ENCODE measurements around the gene CCDC50. TPM values are rescaled to one million over a fixed set of nuclear protein-coding genes. Genes with fewer than 3 reads are reported as not detected.

The CCDC50 gene
- total RNA-seq, 1 experiment from 2014 or later: 106 TPM

DNA sequence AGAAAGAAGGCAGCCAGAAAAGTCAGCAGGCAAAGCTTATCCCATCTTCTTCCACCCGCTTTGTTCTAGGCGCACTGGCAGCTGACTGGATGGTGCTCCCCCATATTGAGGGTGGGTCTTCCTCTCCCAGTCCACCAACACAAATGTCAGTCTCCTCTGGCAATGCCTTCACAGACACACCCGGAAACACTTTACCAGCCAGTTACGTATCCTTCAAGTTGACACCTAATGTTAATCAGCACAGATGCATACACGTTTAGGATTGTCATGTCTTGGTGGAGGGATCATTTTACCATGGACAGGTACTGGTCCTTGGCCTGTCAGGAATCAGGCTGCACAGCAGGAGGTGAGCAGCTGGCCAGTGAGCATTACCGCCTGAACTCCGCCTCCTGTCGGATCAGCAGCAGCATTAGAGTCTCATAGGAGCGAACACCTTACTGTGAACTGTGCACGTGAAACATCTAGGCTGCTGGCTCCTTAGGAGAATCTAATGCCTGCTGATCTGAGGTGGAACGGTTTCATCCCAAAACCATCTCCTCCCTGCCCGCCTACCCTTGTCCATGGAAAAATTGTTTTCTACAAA, 72.7 kb downstream of the CCDC50 start:
- Histone ChIP-seq H3F3A (ENCODE audit: insufficient read depth, low read depth) (no peaks in the 10 kb centered on the region), H3K4me1 (replicated peaks; ENCODE audit: insufficient read depth) (no peaks in the 10 kb centered on the region), H4K20me1 (ENCODE audit: insufficient read depth) (no peaks in the 10 kb centered on the region), H3K9me3 (ENCODE audit: insufficient read depth, low read depth) (no peaks in the 10 kb centered on the region), H3K36me3 (ENCODE audit: low read depth) (no peaks in the 10 kb centered on the region), H3K4me3 (no peak overlapping the region), H3K27me3 (ENCODE audit: insufficient read depth, low read depth) (no peaks in the 10 kb centered on the region), H3K27ac (no peak overlapping the region), H3K79me2 (ENCODE audit: low read depth) (no peaks in the 10 kb centered on the region), H2AFZ (no peak overlapping the region), H3K9me2 (ENCODE audit: insufficient read depth) (no peaks in the 10 kb centered on the region), H3K4me2 (no peak overlapping the region)
- DNase-seq: no peak
- CTCF ChIA-PET: no interaction called here
- TF ChIP-seq EZH2 (IDR thresholded peaks at IDR 0.05; ENCODE audit: low read depth): no peak
- TF ChIP-seq, protein P1, sequence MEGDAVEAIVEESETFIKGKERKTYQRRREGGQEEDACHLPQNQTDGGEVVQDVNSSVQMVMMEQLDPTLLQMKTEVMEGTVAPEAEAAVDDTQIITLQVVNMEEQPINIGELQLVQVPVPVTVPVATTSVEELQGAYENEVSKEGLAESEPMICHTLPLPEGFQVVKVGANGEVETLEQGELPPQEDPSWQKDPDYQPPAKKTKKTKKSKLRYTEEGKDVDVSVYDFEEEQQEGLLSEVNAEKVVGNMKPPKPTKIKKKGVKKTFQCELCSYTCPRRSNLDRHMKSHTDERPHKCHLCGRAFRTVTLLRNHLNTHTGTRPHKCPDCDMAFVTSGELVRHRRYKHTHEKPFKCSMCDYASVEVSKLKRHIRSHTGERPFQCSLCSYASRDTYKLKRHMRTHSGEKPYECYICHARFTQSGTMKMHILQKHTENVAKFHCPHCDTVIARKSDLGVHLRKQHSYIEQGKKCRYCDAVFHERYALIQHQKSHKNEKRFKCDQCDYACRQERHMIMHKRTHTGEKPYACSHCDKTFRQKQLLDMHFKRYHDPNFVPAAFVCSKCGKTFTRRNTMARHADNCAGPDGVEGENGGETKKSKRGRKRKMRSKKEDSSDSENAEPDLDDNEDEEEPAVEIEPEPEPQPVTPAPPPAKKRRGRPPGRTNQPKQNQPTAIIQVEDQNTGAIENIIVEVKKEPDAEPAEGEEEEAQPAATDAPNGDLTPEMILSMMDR (conservative IDR thresholded peaks at IDR 0.05): no peak
- intact Hi-C loops (cut with micrococcal nuclease; ENCODE audit: unreplicated experiment): no loop called here
- BruUV-seq (replicated peaks): no TSS peak
- POLR2A ChIA-PET (ENCODE audit: unreplicated experiment): no interaction called here

GRCh38 chr3:191409791-191410359, 80.7 kb downstream of the CCDC50 start:
- H3K36me3 ChIP-seq (ENCODE audit: low read depth): no peaks in the 10 kb centered on the region
- no peak overlapping the region for H3K4me3 ChIP-seq
- H4K20me1 ChIP-seq (ENCODE audit: insufficient read depth): no peaks in the 10 kb centered on the region
- ChIA-PET CTCF (no interaction called here), POLR2A (ENCODE audit: unreplicated experiment) (no interaction called here)
- no peaks in the 10 kb centered on the region for H3F3A ChIP-seq (ENCODE audit: insufficient read depth, low read depth)
- H3K9me2 ChIP-seq (ENCODE audit: insufficient read depth): no peaks in the 10 kb centered on the region
- DNase-seq: no peak
- H3K9me3 ChIP-seq (ENCODE audit: insufficient read depth, low read depth): peaks cover 2% of the 10 kb centered on the region; the same call in 1 of the 2 replicates
- peaks cover 8% of the 10 kb centered on the region for H3K4me1 ChIP-seq (replicated peaks; ENCODE audit: insufficient read depth)
- H2AFZ ChIP-seq: no peak overlapping the region
- no peaks in the 10 kb centered on the region for H3K27me3 ChIP-seq (ENCODE audit: insufficient read depth, low read depth)
- TF ChIP-seq, protein P1 (conservative IDR thresholded peaks at IDR 0.05): no peak
- no peak for TF ChIP-seq EZH2 (IDR thresholded peaks at IDR 0.05; ENCODE audit: low read depth)
- H3K4me2 ChIP-seq: no peak overlapping the region
- BruUV-seq (replicated peaks): no TSS peak
- intact Hi-C loops (cut with micrococcal nuclease; ENCODE audit: unreplicated experiment): loop anchor here (10.0 kb wide), 4 partner anchors 355 to 775 kb away; no protein-coding TSS in a partner anchor
- no peaks in the 10 kb centered on the region for H3K79me2 ChIP-seq (ENCODE audit: low read depth)
- H3K27ac ChIP-seq: no peak overlapping the region

GRCh38 chr3:191412759-191413158, 83.6 kb downstream of the CCDC50 start:
- Histone ChIP-seq H2AFZ (no peak overlapping the region), H3K27ac (no peak overlapping the region), H3K27me3 (ENCODE audit: insufficient read depth, low read depth) (no peaks in the 10 kb centered on the region), H3K4me2 (no peak overlapping the region), H3K9me2 (ENCODE audit: insufficient read depth) (no peaks in the 10 kb centered on the region), H4K20me1 (ENCODE audit: insufficient read depth) (no peaks in the 10 kb centered on the region), H3F3A (ENCODE audit: insufficient read depth, low read depth) (no peaks in the 10 kb centered on the region), H3K36me3 (ENCODE audit: low read depth) (no peaks in the 10 kb centered on the region), H3K4me1 (replicated peaks; ENCODE audit: insufficient read depth) (peaks cover 8% of the 10 kb centered on the region), H3K79me2 (ENCODE audit: low read depth) (no peaks in the 10 kb centered on the region), H3K9me3 (ENCODE audit: insufficient read depth, low read depth) (peaks cover 2% of the 10 kb centered on the region; the same call in 1 of the 2 replicates), H3K4me3 (no peak overlapping the region)
- peak in 1 of 2 experiments; percentile 41 for DNase-seq
- intact Hi-C loops (cut with micrococcal nuclease; ENCODE audit: unreplicated experiment): loop anchor here (10.0 kb wide), 4 partner anchors 358 to 772 kb away; no protein-coding TSS in a partner anchor
- BruUV-seq (replicated peaks): no TSS peak
- POLR2A ChIA-PET (ENCODE audit: unreplicated experiment): interaction anchor here (0.6 kb wide), 1 partner anchor 934 kb away, joined by 5 read pairs; no protein-coding TSS in a partner anchor
- CTCF ChIA-PET: no interaction called here
- no peak for TF ChIP-seq EZH2 (IDR thresholded peaks at IDR 0.05; ENCODE audit: low read depth)
- TF ChIP-seq, protein P1 (conservative IDR thresholded peaks at IDR 0.05): no peak

Data from PC-9 (cell line).